H9 (cell line): ENCODE measurements around the gene XPR1. TPM values are rescaled to one million over a fixed set of nuclear protein-coding genes. Genes with fewer than 3 reads are reported as not detected.

ENCODE experiments used
- DNase-seq: peaks from one replicate; pipeline ENCODE4 v3.0.0-alpha.2; 2017
- H2AFZ ChIP-seq: one replicate; pipeline ENCODE4 v1.6.1; 2013; ENCODE audit warnings: mild to moderate bottlenecking, low read length, control low read depth, moderate library complexity
- H2AK5ac ChIP-seq: 2 replicates; pipeline ENCODE4 v1.6.1; 2013; ENCODE audit warnings: low read length, control low read depth, mixed read lengths; ENCODE audit not compliant: insufficient read length
- H2BK120ac ChIP-seq: one replicate; pipeline ENCODE4 v1.6.1; 2013; ENCODE audit warnings: low read depth, mild to moderate bottlenecking, low read length, control low read depth, inconsistent platforms; ENCODE audit not compliant: poor library complexity, severe bottlenecking
- H2BK12ac ChIP-seq: 2 replicates; pipeline ENCODE4 v1.6.1; 2013; ENCODE audit warnings: low read length, control low read depth, mixed read lengths, low read depth; ENCODE audit not compliant: insufficient read length
- H2BK15ac ChIP-seq: 2 replicates; pipeline ENCODE4 v1.6.1; 2013; ENCODE audit warnings: low read depth, low read length, control low read depth
- H2BK20ac ChIP-seq: one replicate; pipeline ENCODE4 v1.6.1; 2013; ENCODE audit warnings: low read depth, mild to moderate bottlenecking, low read length, control low read depth, inconsistent platforms; ENCODE audit not compliant: poor library complexity, severe bottlenecking
- H2BK5ac ChIP-seq: 2 replicates; pipeline ENCODE4 v1.6.1; 2013; ENCODE audit warnings: low read length, control low read depth, mixed read lengths; ENCODE audit not compliant: insufficient read length
- H3K14ac ChIP-seq: 2 replicates; pipeline ENCODE4 v1.6.1; 2013; ENCODE audit warnings: low read length, control low read depth; ENCODE audit not compliant: insufficient read depth
- H3K18ac ChIP-seq: 2 replicates; pipeline ENCODE4 v1.6.1; 2013; ENCODE audit warnings: low read depth, mild to moderate bottlenecking, mixed read lengths, low read length, control low read depth; ENCODE audit not compliant: insufficient read length
- H3K23ac ChIP-seq: 2 replicates; pipeline ENCODE4 v1.6.1; 2013; ENCODE audit warnings: low read length, control low read depth, mixed read lengths, low read depth; ENCODE audit not compliant: insufficient read length
- H3K23me2 ChIP-seq: 2 replicates; pipeline ENCODE4 v1.6.1; 2013; ENCODE audit warnings: low read depth, mild to moderate bottlenecking, mixed read lengths, low read length, control low read depth; ENCODE audit not compliant: insufficient read length, poor library complexity, severe bottlenecking
- H3K27ac ChIP-seq: 2 replicates; pipeline ENCODE4 v1.5.1; 2013; ENCODE audit warnings: low read length, control low read depth, mixed read lengths, low read depth; ENCODE audit not compliant: insufficient read length
- H3K27me3 ChIP-seq: 2 replicates; pipeline ENCODE4 v1.6.1; 2013; ENCODE audit warnings: low read length, control low read depth, inconsistent platforms; ENCODE audit not compliant: insufficient read depth
- H3K4ac ChIP-seq: 2 replicates; pipeline ENCODE4 v1.6.1; 2013; ENCODE audit warnings: low read depth, mild to moderate bottlenecking, control low read depth, inconsistent platforms, low read length, moderate library complexity
- H3K4me1 ChIP-seq: 2 replicates; pipeline ENCODE4 v1.6.1; 2013; ENCODE audit warnings: low read length, control low read depth, inconsistent platforms; ENCODE audit not compliant: insufficient read depth
- H3K4me2 ChIP-seq: 2 replicates; pipeline ENCODE4 v1.6.1; 2013; ENCODE audit warnings: low read length, control low read depth, mixed read lengths; ENCODE audit not compliant: insufficient read length, insufficient read depth
- H3K56ac ChIP-seq: 2 replicates; pipeline ENCODE4 v1.6.1; 2013; ENCODE audit warnings: low read depth, mild to moderate bottlenecking, mixed read lengths, low read length, control low read depth; ENCODE audit not compliant: insufficient read length
- H3K79me1 ChIP-seq: 2 replicates; pipeline ENCODE4 v1.6.1; 2013; ENCODE audit warnings: low read depth, mild to moderate bottlenecking, moderate library complexity, low read length, control low read depth, inconsistent platforms; ENCODE audit not compliant: insufficient read depth, poor library complexity, severe bottlenecking
- H3K79me2 ChIP-seq: 2 replicates; pipeline ENCODE4 v1.6.1; 2013; ENCODE audit warnings: low read length, control low read depth, inconsistent platforms; ENCODE audit not compliant: insufficient read depth
- H3K9ac ChIP-seq: 2 replicates; pipeline ENCODE4 v1.6.1; 2013; ENCODE audit warnings: low read length, control low read depth, mixed read lengths; ENCODE audit not compliant: insufficient read length; ENCODE audit errors: extremely low read depth
- H3K9me3 ChIP-seq: one replicate; pipeline ENCODE4 v1.6.1; 2013; ENCODE audit warnings: low read depth, low read length, inconsistent platforms; ENCODE audit not compliant: control insufficient read depth
- H3T11ph ChIP-seq: one replicate; pipeline ENCODE4 v1.6.1; 2013; ENCODE audit warnings: mild to moderate bottlenecking, low read length, control low read depth, inconsistent platforms
- H4K20me1 ChIP-seq: one replicate; pipeline ENCODE4 v1.6.1; 2013; ENCODE audit not compliant: control insufficient read depth, insufficient read length, insufficient read depth
- H4K5ac ChIP-seq: 2 replicates; pipeline ENCODE4 v1.6.1; 2013; ENCODE audit warnings: low read depth, mild to moderate bottlenecking, mixed read lengths, low read length, control low read depth; ENCODE audit not compliant: insufficient read length
- H4K8ac ChIP-seq: replicated peaks from 2 replicates; pipeline ENCODE4 v1.6.1; 2013; ENCODE audit warnings: low read length, control low read depth, mixed read lengths, low read depth; ENCODE audit not compliant: insufficient read length
- H4K91ac ChIP-seq: 2 replicates; pipeline ENCODE4 v1.6.1; 2013; ENCODE audit warnings: low read depth, mild to moderate bottlenecking, moderate library complexity, mixed read lengths, low read length, control low read depth; ENCODE audit not compliant: insufficient read length
- H3K27ac Mint-ChIP-seq, 3 experiments: 2 replicates in 2 of 3; 3 replicates in 1 of 3; pipeline ENCODE4 v1.8.0; 2020 to 2021; ENCODE audit warnings: mixed read lengths in 3 of 3, mild to moderate bottlenecking in 1 of 3, moderate library complexity in 1 of 3
- H3K27me3 Mint-ChIP-seq: 2 replicates; pipeline ENCODE4 v1.8.0; 2021; ENCODE audit warnings: low read depth, mild to moderate bottlenecking, moderate library complexity, mixed read lengths
- H3K36me3 Mint-ChIP-seq, 3 experiments: 2 replicates in 2 of 3; 3 replicates in 1 of 3; pipeline ENCODE4 v1.8.0; 2020 to 2021; ENCODE audit warnings: low read depth in 3 of 3, mixed read lengths in 3 of 3; ENCODE audit not compliant: insufficient read depth in 1 of 3
- H3K4me1 Mint-ChIP-seq, 2 experiments: 2 replicates each; pipeline ENCODE4 v1.8.0; 2020; ENCODE audit warnings: mixed read lengths in 2 of 2
- H3K4me3 Mint-ChIP-seq, 2 experiments: 2 replicates in 1 of 2; 3 replicates in 1 of 2; pipeline ENCODE4 v1.8.0; 2020 to 2021; ENCODE audit warnings: mild to moderate bottlenecking in 2 of 2, mixed read lengths in 2 of 2, moderate library complexity in 1 of 2
- H3K9me3 Mint-ChIP-seq, 2 experiments: 2 replicates in 1 of 2; 3 replicates in 1 of 2; pipeline ENCODE4 v1.8.0; 2020; ENCODE audit warnings: mild to moderate bottlenecking in 2 of 2, mixed read lengths in 2 of 2, moderate library complexity in 1 of 2
- WGBS: extraction: QIAGEN DNeasy Blood & Tissue Kit; methylation state at CpG from one replicate; pipeline ENCODE4 v1.1.7; 2013; ENCODE audit warnings: missing lambda C conversion rate, low lambda C conversion rate, mixed read lengths; ENCODE audit not compliant: insufficient read length; ENCODE audit errors: extremely low coverage; 5-methylcytosine and 5-hydroxymethylcytosine counted together
- total RNA-seq: library from RNA; stranded (reverse); gene quantifications from 2 replicates; pipeline ENCODE4 v1.2.1, GENCODE V29; 2021
- TF ChIP-seq, protein P1 (sequence below): fragments of 200-600 bp; sonication (generic); conservative IDR thresholded peaks from 3 replicates; pipeline ENCODE4 v1.8.0; 2021; ENCODE audit warnings: antibody characterized with exemption, mild to moderate bottlenecking

The XPR1 gene
- total RNA-seq, 1 experiment from 2014 or later: 34.1 TPM

DNA sequence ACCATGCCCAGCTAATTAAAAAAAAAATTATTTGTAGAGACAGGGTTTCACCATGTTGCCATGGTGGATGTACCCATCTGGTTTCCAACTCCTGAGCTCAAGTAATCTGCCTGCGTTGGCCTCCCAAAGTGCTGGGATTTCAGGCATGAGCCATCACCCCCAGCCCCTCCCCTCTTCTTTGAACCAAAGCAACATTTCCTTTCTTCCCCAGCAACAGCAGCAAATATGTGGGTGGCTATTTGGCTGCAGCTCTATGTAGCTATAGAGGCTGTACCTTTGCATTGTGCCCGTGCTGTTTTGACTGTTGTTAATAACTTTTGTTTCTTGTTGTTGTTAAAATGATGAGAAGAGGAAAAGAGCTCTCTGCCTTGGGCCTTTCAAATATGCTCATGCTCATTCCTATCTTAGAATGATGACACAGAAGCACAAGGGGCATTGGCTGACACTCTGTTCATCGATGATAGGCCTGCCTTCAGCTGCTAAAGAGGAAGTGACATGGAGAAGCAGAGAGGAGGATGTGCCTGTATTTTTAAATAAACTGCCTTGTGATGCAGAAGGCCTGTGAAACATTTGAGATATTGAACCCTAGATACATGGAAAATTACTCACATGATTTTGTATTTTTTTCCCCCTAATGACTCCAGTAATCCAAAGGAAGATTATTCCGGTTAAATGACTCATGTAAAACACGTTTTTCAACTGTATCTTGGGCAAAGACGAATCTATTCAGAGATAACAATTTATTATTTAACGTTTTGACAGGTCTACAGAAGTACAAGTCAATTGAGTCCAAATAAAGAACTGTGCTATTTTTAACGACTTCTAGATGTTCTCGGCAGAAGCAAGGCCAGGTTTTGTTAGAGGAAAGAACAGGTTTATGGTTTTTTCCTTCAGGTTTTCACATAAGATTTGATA, 20.5 kb upstream of the XPR1 start:
- Histone ChIP-seq H3K27me3 (no peaks in the 10 kb centered on the region), H3K23me2 (no peaks in the 10 kb centered on the region), H2BK5ac (no peak overlapping the region), H3K4me1 (no peaks in the 10 kb centered on the region; the same call in 1 of the 2 replicates), H3K27ac (no peak overlapping the region), H3K79me1 (no peaks in the 10 kb centered on the region), H3K18ac (no peak overlapping the region), H4K20me1 (no peaks in the 10 kb centered on the region), H3T11ph (no peak overlapping the region), H3K4ac (no peak overlapping the region), H2AK5ac (no peak overlapping the region), H2BK15ac (no peak overlapping the region), H3K9me3 (no peaks in the 10 kb centered on the region), H4K5ac (no peak overlapping the region), H4K91ac (no peak overlapping the region), H3K23ac (no peak overlapping the region), H4K8ac (no peak overlapping the region), H3K56ac (no peak overlapping the region), H3K4me2 (no peak overlapping the region), H2AFZ (no peak overlapping the region), H2BK20ac (no peak overlapping the region), H2BK120ac (no peak overlapping the region), H3K79me2 (no peaks in the 10 kb centered on the region), H3K14ac (no peak overlapping the region), H3K9ac (no peak overlapping the region), H2BK12ac (no peak overlapping the region)
- H3K27ac Mint-ChIP-seq: no peak overlapping the region; a peak in 1 of 7 replicates
- no peak for DNase-seq
- H3K27me3 Mint-ChIP-seq: no peaks in the 10 kb centered on the region
- H3K4me3 Mint-ChIP-seq: no peak overlapping the region
- TF ChIP-seq, protein P1, sequence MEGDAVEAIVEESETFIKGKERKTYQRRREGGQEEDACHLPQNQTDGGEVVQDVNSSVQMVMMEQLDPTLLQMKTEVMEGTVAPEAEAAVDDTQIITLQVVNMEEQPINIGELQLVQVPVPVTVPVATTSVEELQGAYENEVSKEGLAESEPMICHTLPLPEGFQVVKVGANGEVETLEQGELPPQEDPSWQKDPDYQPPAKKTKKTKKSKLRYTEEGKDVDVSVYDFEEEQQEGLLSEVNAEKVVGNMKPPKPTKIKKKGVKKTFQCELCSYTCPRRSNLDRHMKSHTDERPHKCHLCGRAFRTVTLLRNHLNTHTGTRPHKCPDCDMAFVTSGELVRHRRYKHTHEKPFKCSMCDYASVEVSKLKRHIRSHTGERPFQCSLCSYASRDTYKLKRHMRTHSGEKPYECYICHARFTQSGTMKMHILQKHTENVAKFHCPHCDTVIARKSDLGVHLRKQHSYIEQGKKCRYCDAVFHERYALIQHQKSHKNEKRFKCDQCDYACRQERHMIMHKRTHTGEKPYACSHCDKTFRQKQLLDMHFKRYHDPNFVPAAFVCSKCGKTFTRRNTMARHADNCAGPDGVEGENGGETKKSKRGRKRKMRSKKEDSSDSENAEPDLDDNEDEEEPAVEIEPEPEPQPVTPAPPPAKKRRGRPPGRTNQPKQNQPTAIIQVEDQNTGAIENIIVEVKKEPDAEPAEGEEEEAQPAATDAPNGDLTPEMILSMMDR: no peak
- no peaks in the 10 kb centered on the region for H3K36me3 Mint-ChIP-seq
- no peaks in the 10 kb centered on the region for H3K9me3 Mint-ChIP-seq
- WGBS: no CpG with 5 or more reads among the region's 9 CpGs
- H3K4me1 Mint-ChIP-seq: peaks cover 22 to 23% of the 10 kb centered on the region in 2 experiments
